WTC11 (cell line): ENCODE data around the gene GFY. TPM values are rescaled to one million over a fixed set of nuclear protein-coding genes. Genes with fewer than 3 reads are reported as not detected.

Experiments
- ATAC-seq: fragments of 200-7000 bp; cut with Tn5 transposase; 2 replicates; pipeline ENCODE4 v1.10.0; 2021; ENCODE audit warnings: mild to moderate bottlenecking, moderate library complexity
- CTCF ChIA-PET: fragments of 300-600 bp; sonication (Branson Sonifier 250); formaldehyde crosslinking; loops from one replicate; lab custom pipeline; 2021; ENCODE audit warnings: antibody characterized with exemption; lab: Charles Lee
- POLR2A ChIA-PET: fragments of 350-600 bp; sonication (Branson Sonifier 250); formaldehyde crosslinking; loops from one replicate; lab custom pipeline; 2021; ENCODE audit warnings: antibody characterized with exemption; lab: Charles Lee
- DNase-seq: peaks from one replicate; pipeline ENCODE4 v3.0.0; 2021; ENCODE audit warnings: low spot score
- H3K27ac Mint-ChIP-seq: 2 replicates; pipeline ENCODE4 v1.8.0; 2021; ENCODE audit warnings: mixed read lengths
- H3K27me3 Mint-ChIP-seq: 2 replicates; pipeline ENCODE4 v1.8.0; 2021; ENCODE audit warnings: low read depth, mild to moderate bottlenecking, moderate library complexity, mixed read lengths
- H3K36me3 Mint-ChIP-seq: 2 replicates; pipeline ENCODE4 v1.8.0; 2021; ENCODE audit warnings: mixed read lengths
- H3K4me1 Mint-ChIP-seq: 2 replicates; pipeline ENCODE4 v1.8.0; 2022; ENCODE audit warnings: mixed read lengths
- H3K4me3 Mint-ChIP-seq: 2 replicates; pipeline ENCODE4 v1.8.0; 2021; ENCODE audit warnings: mild to moderate bottlenecking, moderate library complexity, mixed read lengths
- H3K9me3 Mint-ChIP-seq: 2 replicates; pipeline ENCODE4 v1.8.0; 2021; ENCODE audit warnings: mixed read lengths
- ATF1 ChIP-seq: sonication (generic); formaldehyde crosslinking; IDR thresholded peaks from 2 replicates; pipeline ENCODE4 v1.8.1; 2023; ENCODE audit warnings: mild to moderate bottlenecking, moderate library complexity, missing genetic modification reagents
- CREB1 ChIP-seq: sonication (generic); formaldehyde crosslinking; IDR thresholded peaks from 2 replicates; pipeline ENCODE4 v1.8.0; 2023; ENCODE audit warnings: mild to moderate bottlenecking, missing genetic modification reagents
- E2F1 ChIP-seq: sonication (generic); formaldehyde crosslinking; IDR thresholded peaks from 2 replicates; pipeline ENCODE4 v1.8.0; 2022; ENCODE audit warnings: mild to moderate bottlenecking, missing genetic modification reagents
- E2F5 ChIP-seq: sonication (generic); formaldehyde crosslinking; IDR thresholded peaks from 2 replicates; pipeline ENCODE4 v1.8.1; 2022; ENCODE audit warnings: mild to moderate bottlenecking, moderate library complexity, missing genetic modification reagents
- ETV6 ChIP-seq: sonication (generic); formaldehyde crosslinking; IDR thresholded peaks from 2 replicates; pipeline ENCODE4 v1.8.1; 2022; ENCODE audit warnings: mild to moderate bottlenecking, missing genetic modification reagents
- FOXK1 ChIP-seq: sonication (generic); formaldehyde crosslinking; IDR thresholded peaks from 2 replicates; pipeline ENCODE4 v1.8.0; 2022; ENCODE audit warnings: mild to moderate bottlenecking, moderate library complexity, missing genetic modification reagents
- FOXP1 ChIP-seq: sonication (generic); formaldehyde crosslinking; IDR thresholded peaks from 2 replicates; pipeline ENCODE4 v1.8.0; 2022; ENCODE audit warnings: missing genetic modification reagents, mild to moderate bottlenecking, moderate library complexity, borderline replicate concordance
- FOXP4 ChIP-seq: sonication (generic); formaldehyde crosslinking; IDR thresholded peaks from 2 replicates; pipeline ENCODE4 v1.8.0; 2022; ENCODE audit warnings: mild to moderate bottlenecking, missing genetic modification reagents
- HMGXB4 ChIP-seq: sonication (generic); formaldehyde crosslinking; IDR thresholded peaks from 2 replicates; pipeline ENCODE4 v1.8.1; 2023; ENCODE audit warnings: mild to moderate bottlenecking, moderate library complexity, missing genetic modification reagents
- JUN ChIP-seq: sonication (generic); formaldehyde crosslinking; IDR thresholded peaks from 2 replicates; pipeline ENCODE4 v1.8.0; 2023; ENCODE audit warnings: mild to moderate bottlenecking, missing genetic modification reagents
- MAX ChIP-seq: sonication (generic); formaldehyde crosslinking; IDR thresholded peaks from 2 replicates; pipeline ENCODE4 v1.8.0; 2022; ENCODE audit warnings: mild to moderate bottlenecking, missing genetic modification reagents
- NFYB ChIP-seq: sonication (generic); formaldehyde crosslinking; conservative IDR thresholded peaks from 2 replicates; pipeline ENCODE4 v1.8.0; 2022; ENCODE audit warnings: low read depth, missing genetic modification reagents
- NR1H2 ChIP-seq: sonication (generic); formaldehyde crosslinking; IDR thresholded peaks from 2 replicates; pipeline ENCODE4 v1.9.0; 2021; ENCODE audit warnings: mild to moderate bottlenecking, moderate library complexity, missing genetic modification reagents
- PREB ChIP-seq: sonication (generic); formaldehyde crosslinking; IDR thresholded peaks from 2 replicates; pipeline ENCODE4 v1.8.1; 2022; ENCODE audit warnings: mild to moderate bottlenecking, missing genetic modification reagents, moderate library complexity, borderline replicate concordance
- SP1 ChIP-seq: sonication (generic); formaldehyde crosslinking; conservative IDR thresholded peaks from 2 replicates; pipeline ENCODE4 v1.8.1; 2022; ENCODE audit warnings: missing genetic modification reagents
- TEAD1 ChIP-seq: sonication (generic); formaldehyde crosslinking; IDR thresholded peaks from 2 replicates; pipeline ENCODE4 v1.8.0; 2022; ENCODE audit warnings: mild to moderate bottlenecking, missing genetic modification reagents
- ZBTB43 ChIP-seq: sonication (generic); formaldehyde crosslinking; IDR thresholded peaks from 2 replicates; pipeline ENCODE4 v1.8.1; 2023; ENCODE audit warnings: mild to moderate bottlenecking, missing genetic modification reagents
- ZNF121 ChIP-seq: sonication (generic); formaldehyde crosslinking; IDR thresholded peaks from 2 replicates; pipeline ENCODE4 v1.8.0; 2023; ENCODE audit warnings: missing genetic modification reagents
- ZNF138 ChIP-seq: sonication (generic); formaldehyde crosslinking; conservative IDR thresholded peaks from 2 replicates; pipeline ENCODE4 v1.8.1; 2022; ENCODE audit warnings: mild to moderate bottlenecking, moderate library complexity, missing genetic modification reagents
- ZNF219 ChIP-seq: sonication (generic); formaldehyde crosslinking; IDR thresholded peaks from 2 replicates; pipeline ENCODE4 v1.8.0; 2023; ENCODE audit warnings: missing genetic modification reagents, mild to moderate bottlenecking, borderline replicate concordance
- ZNF425 ChIP-seq: fragments of 250-450 bp; sonication (Bioruptor Pico); conservative IDR thresholded peaks from 2 replicates; pipeline ENCODE4 v1.9.0; 2021; ENCODE audit warnings: mild to moderate bottlenecking
- total RNA-seq: library from RNA; stranded (reverse); gene quantifications from 3 replicates; pipeline ENCODE4 v1.2.3, GENCODE V29; 2021

GFY gene
- total RNA-seq, 1 experiment from 2014 or later, result 0.87 TPM

- no peak for TF ChIP-seq PREB (CRISPR knock-in tag)
- peak; percentile 54; the same call in 1 of the 2 replicates for TF ChIP-seq FOXP1 (CRISPR knock-in tag)
- TF ChIP-seq E2F1 (CRISPR knock-in tag), result 0 out of 2 replicates have a peak, but pooled peaks have one; percentile 55
- TF ChIP-seq E2F5 (CRISPR knock-in tag), result peak; percentile 90
- TF ChIP-seq ZNF425, result no peak
- TF ChIP-seq FOXK1, result peak; percentile 35; the same call in 1 of the 2 replicates
- 0 out of 2 replicates have a peak, but pooled peaks have one; percentile 64 for TF ChIP-seq CREB1 (CRISPR knock-in tag)
- TF ChIP-seq ZNF121, result no peak
- peak; percentile 11; the same call in 1 of the 2 replicates for TF ChIP-seq ETV6 (CRISPR knock-in tag)
- peak; percentile 81 for TF ChIP-seq NFYB
- TF ChIP-seq SP1, result peak; percentile 76
- TF ChIP-seq JUN, result no peak
- peak; percentile 12; the same call in 1 of the 2 replicates for TF ChIP-seq FOXP4 (CRISPR knock-in tag)
- TF ChIP-seq ZNF138 (CRISPR knock-in tag), result 0 out of 2 replicates have a peak, but pooled peaks have one; percentile 44
- peak; percentile 77 for TF ChIP-seq MAX (CRISPR knock-in tag)
These were observed 28.0 kb downstream of the GFY start, which contains the start of gene ALDH16A1 (continued) for GRCh38 chr19:49453013-49453756.

- H3K4me3 Mint-ChIP-seq, result peak overlapping the region; percentile 94
- H3K27ac Mint-ChIP-seq, result peak overlapping the region; percentile 100
- H3K4me1 Mint-ChIP-seq, result peaks cover 21% of the 10 kb centered on the region
- no peaks in the 10 kb centered on the region for H3K27me3 Mint-ChIP-seq
- DNase-seq, result no peak
- ChIA-PET CTCF (interaction anchor here (0.6 to 3.9 kb wide), 15 partner anchors 9 to 454 kb away, joined by 3 to 33 read pairs (median 5); partner anchors contain the start of genes SLC17A7 and TEAD2), POLR2A (interaction anchor here (0.6 to 2.1 kb wide), 9 partner anchors 11 to 141 kb away, joined by 3 to 7 read pairs (median 3); no protein-coding TSS in a partner anchor)
- peaks cover 30% of the 10 kb centered on the region for H3K36me3 Mint-ChIP-seq
- H3K9me3 Mint-ChIP-seq, result no peaks in the 10 kb centered on the region
- no peak for ATAC-seq
- no peak for TF ChIP-seq HMGXB4
- TF ChIP-seq ZNF121, result no peak
- TF ChIP-seq NR1H2 (CRISPR knock-in tag), result no peak
- TF ChIP-seq ZBTB43 (CRISPR knock-in tag), result no peak
- TF ChIP-seq ATF1 (CRISPR knock-in tag), result no peak
- no peak for TF ChIP-seq ZNF219 (CRISPR knock-in tag)
- TF ChIP-seq TEAD1 (CRISPR knock-in tag), result no peak; the same call in 1 of the 2 replicates
These were observed 28.6 kb downstream of the GFY start for GRCh38 chr19:49453757-49454240.
